HepG2 (cell line): ENCODE results near the gene AANAT. TPM values are rescaled to one million over a fixed set of nuclear protein-coding genes. Genes with fewer than 3 reads are reported as not detected.

Experiments used
- ATM ChIP-seq: fragments of 450-650 bp; IDR thresholded peaks from 2 replicates; pipeline ENCODE4 v1.7.1; 2017; ENCODE audit warnings: mild to moderate bottlenecking, borderline replicate concordance
- CERS6 ChIP-seq: sonication (generic); formaldehyde crosslinking; IDR thresholded peaks from 2 replicates; pipeline ENCODE4 v1.5.0; 2020; ENCODE audit warnings: missing genetic modification reagents
- E2F2 ChIP-seq: sonication (generic); formaldehyde crosslinking; IDR thresholded peaks from 2 replicates; pipeline ENCODE4 v1.4.0; 2020; ENCODE audit warnings: missing genetic modification reagents, borderline replicate concordance
- EEA1 ChIP-seq: sonication (generic); formaldehyde crosslinking; IDR thresholded peaks from 2 replicates; pipeline ENCODE4 v1.5.1; 2020; ENCODE audit warnings: mild to moderate bottlenecking, missing genetic modification reagents, borderline replicate concordance
- JARID2 ChIP-seq: sonication (generic); formaldehyde crosslinking; IDR thresholded peaks from 2 replicates; pipeline ENCODE4 v1.8.1; 2023; ENCODE audit warnings: missing genetic modification reagents, inconsistent platforms; ENCODE audit not compliant: insufficient replicate concordance
- MXD3 ChIP-seq: IDR thresholded peaks from 2 replicates; pipeline ENCODE4 v1.6.1; 2016; ENCODE audit warnings: mild to moderate bottlenecking, missing biosample characterization, missing genetic modification reagents
- ZBTB40 ChIP-seq, 2 experiments: fragments of 450-650 bp in 1 of 2; sonication (generic) in 1 of 2; formaldehyde crosslinking in 1 of 2; IDR thresholded peaks; 2 replicates each; pipeline versions ENCODE4 v1.6.1 to v1.8.0; 2016 to 2022; ENCODE audit warnings: antibody characterized with exemption in 1 of 2, mild to moderate bottlenecking in 1 of 2, missing genetic modification reagents in 1 of 2
- ZNF446 ChIP-seq: sonication (generic); formaldehyde crosslinking; IDR thresholded peaks from 2 replicates; pipeline ENCODE4 v1.5.0; 2020; ENCODE audit warnings: mild to moderate bottlenecking, missing genetic modification reagents
- ZNF75D ChIP-seq: sonication (generic); formaldehyde crosslinking; IDR thresholded peaks from 2 replicates; pipeline ENCODE4 v1.8.1; 2023; ENCODE audit warnings: missing genetic modification reagents, mild to moderate bottlenecking, borderline replicate concordance
- polyA plus RNA-seq, 8 experiments: library from polyadenylated mRNA; depleted of rRNA in 3 of 8; stranded (reverse) in 7 of 8; unstranded in 1 of 8; fragments of >200 nt; fragmentation: Illumina TruSeq in 4 of 8; extraction: Trizol in 4 of 8; gene quantifications; 2 replicates each; pipeline versions ENCODE4 v1.2.1 to v1.2.3, GENCODE V29; 2011 to 2016; ENCODE audit warnings: low read depth in 4 of 8, missing spikeins in 1 of 8, mixed read lengths in 1 of 8; ENCODE audit not compliant: insufficient read depth in 1 of 8
- total RNA-seq, 5 experiments: library from RNA; depleted of rRNA; stranded (reverse); fragments of >200 nt; fragmentation: Illumina TruSeq; extraction: Trizol; gene quantifications; 2 replicates each; pipeline ENCODE4 v1.2.3, GENCODE V29; 2016; ENCODE audit warnings: low read depth in 1 of 5
- TF ChIP-seq, protein P1 (sequence below): sonication (generic); formaldehyde crosslinking; IDR thresholded peaks from 2 replicates; pipeline ENCODE4 v1.9.0; 2021; ENCODE audit warnings: missing genetic modification reagents, borderline replicate concordance
- TF ChIP-seq, protein P2 (sequence below): sonication (generic); formaldehyde crosslinking; IDR thresholded peaks from 2 replicates; pipeline ENCODE4 v1.8.0; 2022; ENCODE audit warnings: mild to moderate bottlenecking, missing genetic modification reagents, moderate library complexity
- TF ChIP-seq, protein P3 (sequence below): sonication (generic); formaldehyde crosslinking; IDR thresholded peaks from 2 replicates; pipeline ENCODE4 v1.4.0; 2020; ENCODE audit warnings: mild to moderate bottlenecking, missing genetic modification reagents

The AANAT gene
- total and polyA plus RNA-seq, 2 of the 13 experiments (the other 11 are each of a cell fraction or from before 2014, with no cell fraction given), result 0.07 TPM; not detected in 1

GRCh38 chr17:76499267-76499667, 31.9 kb downstream of the AANAT start (continued):
- TF ChIP-seq, protein P1, sequence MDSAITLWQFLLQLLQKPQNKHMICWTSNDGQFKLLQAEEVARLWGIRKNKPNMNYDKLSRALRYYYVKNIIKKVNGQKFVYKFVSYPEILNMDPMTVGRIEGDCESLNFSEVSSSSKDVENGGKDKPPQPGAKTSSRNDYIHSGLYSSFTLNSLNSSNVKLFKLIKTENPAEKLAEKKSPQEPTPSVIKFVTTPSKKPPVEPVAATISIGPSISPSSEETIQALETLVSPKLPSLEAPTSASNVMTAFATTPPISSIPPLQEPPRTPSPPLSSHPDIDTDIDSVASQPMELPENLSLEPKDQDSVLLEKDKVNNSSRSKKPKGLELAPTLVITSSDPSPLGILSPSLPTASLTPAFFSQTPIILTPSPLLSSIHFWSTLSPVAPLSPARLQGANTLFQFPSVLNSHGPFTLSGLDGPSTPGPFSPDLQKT (CRISPR knock-in tag), result no peak
- 0 out of 2 replicates have a peak, but pooled peaks have one; percentile 44 for TF ChIP-seq E2F2
- TF ChIP-seq ZNF446 (CRISPR knock-in tag), result no peak
- TF ChIP-seq EEA1, result no peak
- TF ChIP-seq, protein P2, sequence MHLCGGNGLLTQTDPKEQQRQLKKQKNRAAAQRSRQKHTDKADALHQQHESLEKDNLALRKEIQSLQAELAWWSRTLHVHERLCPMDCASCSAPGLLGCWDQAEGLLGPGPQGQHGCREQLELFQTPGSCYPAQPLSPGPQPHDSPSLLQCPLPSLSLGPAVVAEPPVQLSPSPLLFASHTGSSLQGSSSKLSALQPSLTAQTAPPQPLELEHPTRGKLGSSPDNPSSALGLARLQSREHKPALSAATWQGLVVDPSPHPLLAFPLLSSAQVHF (CRISPR knock-in tag), result no peak
- no peak for TF ChIP-seq ZBTB40 (IDR thresholded peaks at IDR 0.05)
- TF ChIP-seq ZBTB40 (CRISPR knock-in tag; IDR thresholded peaks at IDR 0.05), result peak; percentile 77
- TF ChIP-seq JARID2 (CRISPR knock-in tag), result no peak
- no peak for TF ChIP-seq ZNF75D
- peak; percentile 71 for TF ChIP-seq MXD3 (CRISPR knock-in tag)
- no peak for TF ChIP-seq CERS6
- TF ChIP-seq, protein P3, sequence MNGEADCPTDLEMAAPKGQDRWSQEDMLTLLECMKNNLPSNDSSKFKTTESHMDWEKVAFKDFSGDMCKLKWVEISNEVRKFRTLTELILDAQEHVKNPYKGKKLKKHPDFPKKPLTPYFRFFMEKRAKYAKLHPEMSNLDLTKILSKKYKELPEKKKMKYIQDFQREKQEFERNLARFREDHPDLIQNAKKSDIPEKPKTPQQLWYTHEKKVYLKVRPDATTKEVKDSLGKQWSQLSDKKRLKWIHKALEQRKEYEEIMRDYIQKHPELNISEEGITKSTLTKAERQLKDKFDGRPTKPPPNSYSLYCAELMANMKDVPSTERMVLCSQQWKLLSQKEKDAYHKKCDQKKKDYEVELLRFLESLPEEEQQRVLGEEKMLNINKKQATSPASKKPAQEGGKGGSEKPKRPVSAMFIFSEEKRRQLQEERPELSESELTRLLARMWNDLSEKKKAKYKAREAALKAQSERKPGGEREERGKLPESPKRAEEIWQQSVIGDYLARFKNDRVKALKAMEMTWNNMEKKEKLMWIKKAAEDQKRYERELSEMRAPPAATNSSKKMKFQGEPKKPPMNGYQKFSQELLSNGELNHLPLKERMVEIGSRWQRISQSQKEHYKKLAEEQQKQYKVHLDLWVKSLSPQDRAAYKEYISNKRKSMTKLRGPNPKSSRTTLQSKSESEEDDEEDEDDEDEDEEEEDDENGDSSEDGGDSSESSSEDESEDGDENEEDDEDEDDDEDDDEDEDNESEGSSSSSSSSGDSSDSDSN, result peak; percentile 62
- TF ChIP-seq ATM, result no peak
